Bronchial epithelial cell (primary cell): ENCODE measurements around the gene RDH14. TPM values are rescaled to one million over a fixed set of nuclear protein-coding genes. Genes with fewer than 3 reads are reported as not detected.

Source experiments
- DNase-seq: peaks from one replicate; pipeline ENCODE4 v3.0.0-alpha.2; 2010; ENCODE audit warnings: low read depth
- FAIRE-seq: peaks from 2 replicates; lab custom pipeline; 2011; peaks lifted over from hg19 to GRCh38; lab: Jason Lieb, UNC
- H3K27me3 ChIP-seq: 2 replicates; pipeline ENCODE4 v1.5.1; 2011; ENCODE audit warnings: low read length; ENCODE audit not compliant: control insufficient read depth, insufficient read depth
- H3K36me3 ChIP-seq: 2 replicates; pipeline ENCODE4 v1.5.1; 2011; ENCODE audit warnings: low read length; ENCODE audit not compliant: control insufficient read depth, insufficient read depth
- H3K4me3 ChIP-seq: 2 replicates; pipeline ENCODE4 v1.5.1; 2011; ENCODE audit warnings: mild to moderate bottlenecking, low read depth, low read length, control low read depth
- CTCF ChIP-seq: IDR thresholded peaks from 2 replicates; pipeline ENCODE4 v1.5.1; 2011; ENCODE audit warnings: mild to moderate bottlenecking, moderate library complexity, low read length, control low read depth, inconsistent platforms; ENCODE audit not compliant: insufficient read depth, severe bottlenecking
- total RNA-seq: library from RNA; depleted of rRNA; stranded (reverse); fragments of >200 nt; gene quantifications from 2 replicates; pipeline ENCODE4 v1.2.1, GENCODE V29; 2014

Gene RDH14
- total RNA-seq, 1 donor from 2014 or later, result 18.2 TPM

GRCh38 chr2:18510775-18511174 lies 49.7 kb downstream of the RDH14 start:
- TF ChIP-seq CTCF, result no peak
- FAIRE-seq (no peak), DNase-seq (no peak)
- Histone ChIP-seq H3K36me3 (no peaks in the 10 kb centered on the region), H3K4me3 (no peak overlapping the region), H3K27me3 (no peaks in the 10 kb centered on the region)

- no peak overlapping the region for H3K4me3 ChIP-seq
- TF ChIP-seq CTCF, result no peak
- H3K27me3 ChIP-seq, result peaks cover 1% of the 10 kb centered on the region
- FAIRE-seq (no peak), DNase-seq (no peak)
- no peaks in the 10 kb centered on the region for H3K36me3 ChIP-seq
Measured at GRCh38 chr2:18506883-18507509, 53.5 kb downstream of the RDH14 start.

GRCh38 chr2:18505703-18506341 lies 54.6 kb downstream of the RDH14 start:
- FAIRE-seq (no peak), DNase-seq (no peak)
- Histone ChIP-seq H3K36me3 (no peaks in the 10 kb centered on the region), H3K4me3 (no peak overlapping the region), H3K27me3 (peaks cover 1% of the 10 kb centered on the region)
- no peak for TF ChIP-seq CTCF

Other genes with a start within 250 kb of the RDH14 start
- not detected in 2 replicates for gene NT5C1B, start 28.9 kb upstream of the RDH14 start, total RNA-seq